Stimulated activated CD4-positive, alpha-beta T cell treated with anti-CD3 and anti-CD28 coated beads, Interleukin-12 subunit alpha, Interleukin-12 subunit beta, amount 100 ng/mL, for 4 hours (primary cell): ENCODE results near the gene SCAF1.

Experiments used
- DNase-seq: peaks from one replicate; pipeline ENCODE4 v3.0.0-alpha.2; 2020

Gene SCAF1

DNA sequence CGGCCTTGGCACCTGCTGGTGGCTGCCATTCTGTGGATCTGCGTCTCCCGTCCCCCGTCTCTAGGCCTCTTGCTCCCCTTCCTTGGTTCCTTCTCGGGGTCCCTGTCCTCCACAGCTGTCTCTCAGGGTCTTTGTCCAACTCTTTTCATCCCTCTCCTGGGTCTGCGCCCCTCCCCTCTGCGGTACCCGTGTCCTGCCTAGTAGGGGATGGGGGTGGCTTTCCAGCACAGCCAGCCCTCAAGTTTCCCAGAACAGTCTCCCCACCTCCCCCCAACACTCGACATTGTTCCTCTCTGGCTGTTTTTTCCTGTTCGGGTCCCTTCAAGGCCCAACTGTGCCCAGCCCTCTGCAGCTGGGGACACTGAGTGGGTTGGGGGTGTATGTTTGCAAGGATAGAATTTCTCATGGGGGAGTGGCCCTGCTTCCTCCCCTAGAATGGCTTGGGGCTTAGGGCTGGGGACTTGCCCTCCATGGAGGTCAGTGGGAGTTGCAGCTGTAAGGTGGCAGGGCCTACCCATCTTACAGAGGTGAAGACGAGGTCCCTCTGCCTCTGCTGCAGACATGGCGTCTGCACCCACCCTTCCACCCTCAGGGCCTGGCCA is 46.6 kb downstream of the SCAF1 start:
- DNase-seq, result no peak

DNA sequence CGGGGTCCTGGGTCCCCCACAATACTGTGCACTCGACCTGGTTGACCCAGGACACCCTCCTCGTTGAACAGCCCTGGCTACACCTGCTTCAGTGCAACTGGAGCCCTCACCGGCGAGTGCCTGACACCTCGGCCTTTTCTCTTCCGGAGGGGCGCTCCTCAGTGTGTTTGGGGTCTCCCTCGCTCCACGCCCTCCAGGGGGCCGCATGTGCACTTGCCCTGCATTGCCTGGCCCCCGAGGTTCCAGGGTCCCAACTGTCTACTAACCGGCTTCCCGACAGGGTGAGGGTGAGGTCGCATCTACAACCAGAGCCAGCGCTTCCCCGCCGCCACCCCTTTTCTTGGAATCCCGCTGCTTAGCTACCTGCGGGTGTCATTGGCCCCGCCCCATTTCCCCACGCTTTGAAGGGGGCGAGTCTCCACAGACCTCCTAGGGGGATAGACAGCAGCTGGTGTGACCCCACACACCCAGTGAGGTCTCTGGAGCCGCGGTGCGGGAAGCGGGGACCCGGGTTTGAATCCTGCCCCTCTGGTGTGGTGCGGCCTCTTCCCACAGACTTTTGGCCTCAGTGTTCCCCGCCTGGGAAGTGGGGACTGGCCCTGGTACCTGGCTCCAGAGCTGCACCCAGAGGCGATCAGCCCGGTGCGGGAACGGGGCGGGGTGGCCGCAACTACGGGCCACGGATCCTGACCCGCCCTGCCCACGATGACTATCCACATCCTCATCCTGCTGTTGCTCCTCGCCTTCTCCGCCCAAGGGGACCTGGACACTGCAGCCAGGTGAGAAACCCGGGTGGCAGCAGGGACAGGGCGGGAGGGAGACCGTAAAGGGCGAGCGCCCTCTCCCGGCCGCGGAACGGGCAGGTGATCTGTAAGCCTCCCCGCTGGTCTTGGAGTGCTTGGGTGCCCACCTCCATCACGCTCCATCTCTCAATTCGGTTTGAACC is 47.4 kb downstream of the SCAF1 start, which contains the start of gene ADM5:
Gene ADM5 (plus strand): TSS at position 462 of the 946 bp plus-strand sequence. CDS start 244 bp downstream, at position 706.
- peak; percentile 49 for DNase-seq

DNA sequence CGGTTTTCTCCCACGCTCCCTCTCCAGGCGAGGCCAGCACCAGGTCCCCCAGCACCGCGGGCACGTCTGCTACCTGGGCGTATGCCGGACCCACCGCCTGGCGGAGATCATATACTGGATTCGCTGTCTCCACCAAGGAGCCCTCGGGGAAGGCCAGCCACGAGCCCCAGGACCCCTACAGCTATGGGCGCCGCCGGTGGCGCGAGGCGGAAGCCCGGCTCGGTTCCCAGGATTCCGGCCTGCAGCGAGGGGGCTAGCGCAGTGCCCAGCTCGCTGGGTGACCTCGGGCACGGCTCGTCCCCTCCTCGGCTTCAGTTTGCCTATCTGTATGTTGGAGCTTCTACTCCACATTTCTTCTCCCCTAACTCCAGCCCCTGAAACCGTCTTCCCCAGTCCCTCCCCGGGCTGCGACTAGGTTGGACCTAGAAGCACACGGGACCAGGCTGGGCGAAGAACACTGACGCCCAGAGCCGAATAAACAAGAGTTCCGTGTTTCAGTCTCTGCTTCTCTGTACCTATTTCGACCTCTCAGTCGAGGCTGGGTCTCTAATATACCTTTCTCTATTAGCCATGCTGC is 48.2 kb downstream of the SCAF1 start:
- no peak for DNase-seq

DNA sequence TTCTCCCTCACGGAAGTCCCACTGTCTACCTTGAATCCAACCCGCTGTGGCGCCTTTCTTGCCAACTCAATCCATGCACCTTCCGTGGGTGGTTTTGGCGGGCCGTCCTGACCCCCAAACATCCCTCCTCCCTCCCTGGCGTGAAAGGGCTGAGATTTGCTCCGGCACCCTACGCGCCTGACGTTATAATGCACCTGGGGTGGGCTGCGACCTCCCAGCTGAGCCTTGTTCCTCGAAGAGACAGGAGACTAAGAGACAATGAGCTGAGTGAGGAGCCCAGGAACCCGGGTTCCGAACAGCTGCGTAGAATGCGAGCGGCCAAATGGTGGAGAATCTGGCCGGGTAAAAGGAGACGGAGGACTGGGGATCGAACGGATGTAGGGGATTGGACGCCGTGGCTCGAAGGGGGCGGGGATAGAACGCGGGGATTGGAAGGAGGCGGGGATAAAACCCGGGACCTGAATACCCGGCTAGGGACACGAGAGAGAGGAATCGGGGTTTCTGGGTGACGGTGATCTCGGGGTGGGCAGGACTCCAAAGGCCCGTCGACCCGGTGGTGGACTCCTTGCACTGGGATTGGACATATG is 48.7 kb downstream of the SCAF1 start, which contains the start of gene CPT1C:
Gene CPT1C (plus strand): TSS at position 461 of the 587 bp plus-strand sequence. CDS start 1,137 bp downstream, outside the sequence.
- DNase-seq, result peak; percentile 57

DNA sequence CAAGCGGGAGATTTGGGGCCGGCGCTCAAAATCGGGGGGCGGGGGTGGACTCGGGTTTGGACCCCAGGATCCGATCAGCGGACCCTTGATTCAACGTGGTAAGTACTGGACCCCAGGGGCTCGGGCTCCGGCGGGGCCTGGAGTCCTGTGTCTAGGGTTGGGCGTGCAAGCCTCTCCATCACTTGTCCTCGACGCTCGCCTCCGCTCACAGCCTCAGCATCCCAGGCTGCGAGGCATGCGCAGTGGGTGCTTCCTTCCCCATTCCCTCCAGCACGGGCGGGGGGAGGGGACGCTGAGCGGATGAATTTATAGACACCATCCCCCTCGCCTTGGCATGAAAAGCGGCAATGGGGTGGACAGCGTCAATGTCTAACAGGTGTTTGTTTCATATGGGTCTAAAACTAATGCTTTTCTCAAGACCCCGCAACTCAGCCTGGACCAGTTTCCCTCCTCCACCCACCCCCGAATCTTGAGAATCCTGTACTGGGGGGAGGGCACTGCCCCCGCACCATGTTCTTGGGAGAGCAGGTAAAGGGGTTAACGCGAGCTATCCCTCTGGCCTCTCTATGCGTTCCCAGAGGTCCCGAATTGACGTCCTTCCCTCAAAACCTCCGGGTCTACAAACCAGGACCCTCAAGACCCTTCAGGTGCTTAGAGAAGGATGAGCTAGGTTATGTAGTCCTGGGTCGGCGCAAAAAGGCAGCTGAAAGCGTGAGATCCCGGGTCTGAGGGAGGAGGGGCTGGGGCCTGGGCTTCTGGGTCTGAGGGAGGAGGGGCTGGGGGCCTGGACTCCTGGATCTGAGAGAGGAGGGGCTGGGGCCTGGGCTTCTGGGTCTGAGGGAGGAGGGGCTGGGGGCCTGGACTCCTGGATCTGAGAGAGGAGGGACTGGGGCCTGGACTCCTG is 49.5 kb downstream of the SCAF1 start:
- DNase-seq, result no peak

DNA sequence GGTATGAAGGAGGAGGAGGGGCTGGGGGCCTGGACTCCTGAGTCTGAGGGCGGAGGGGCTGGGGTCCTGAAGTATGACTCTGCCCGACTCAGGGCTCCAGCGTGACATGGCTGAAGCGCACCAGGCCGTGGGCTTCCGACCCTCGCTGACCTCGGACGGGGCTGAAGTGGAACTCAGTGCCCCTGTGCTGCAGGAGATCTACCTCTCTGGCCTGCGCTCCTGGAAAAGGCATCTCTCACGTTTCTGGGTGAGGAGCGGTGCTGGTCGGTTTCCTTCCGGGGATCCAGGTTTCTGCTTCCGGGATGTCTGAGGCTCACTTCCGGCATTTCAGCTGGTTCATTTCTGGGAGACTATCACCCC is 50.1 kb downstream of the SCAF1 start:
- DNase-seq, result no peak

DNA sequence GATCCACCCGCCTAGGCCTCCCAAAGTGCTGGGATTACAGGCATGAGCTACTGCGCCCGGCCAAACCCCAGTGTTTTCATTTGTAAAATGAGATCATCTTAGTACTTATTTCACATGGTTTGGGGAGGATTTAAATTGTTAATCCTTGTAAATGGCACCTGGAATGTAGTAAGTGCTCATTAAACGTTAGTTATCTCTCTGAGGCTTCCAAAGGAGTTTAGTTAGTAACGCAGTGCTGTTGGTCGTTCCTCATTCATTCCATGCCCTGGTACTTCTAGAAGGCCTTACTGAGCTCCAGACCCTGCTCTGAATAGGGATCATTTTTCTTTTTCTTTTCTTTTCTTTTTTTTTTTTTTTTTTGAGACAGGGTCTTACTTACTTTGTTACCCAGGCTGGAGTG is 54.1 kb downstream of the SCAF1 start:
- DNase-seq, result no peak

DNA sequence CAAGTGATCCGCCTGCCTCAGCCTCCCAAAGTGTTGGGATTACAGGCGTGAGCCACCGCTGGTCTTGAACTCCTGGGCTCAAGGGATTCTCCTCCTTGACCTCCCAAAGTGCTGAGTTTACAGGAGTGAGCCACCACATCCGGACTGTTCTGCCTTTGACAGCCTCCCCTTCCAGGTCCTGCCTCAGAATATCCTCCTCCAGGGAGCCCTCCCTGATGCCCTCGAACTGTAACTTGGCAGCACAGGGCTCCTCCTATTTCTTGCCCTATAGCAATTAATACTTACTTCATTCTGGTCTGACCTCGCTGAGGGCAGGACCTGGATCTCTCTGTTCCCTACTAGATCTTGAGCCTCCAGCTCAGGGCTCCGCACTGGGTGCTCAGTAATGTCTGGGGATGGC is 54.9 kb downstream of the SCAF1 start:
- no peak for DNase-seq

DNA sequence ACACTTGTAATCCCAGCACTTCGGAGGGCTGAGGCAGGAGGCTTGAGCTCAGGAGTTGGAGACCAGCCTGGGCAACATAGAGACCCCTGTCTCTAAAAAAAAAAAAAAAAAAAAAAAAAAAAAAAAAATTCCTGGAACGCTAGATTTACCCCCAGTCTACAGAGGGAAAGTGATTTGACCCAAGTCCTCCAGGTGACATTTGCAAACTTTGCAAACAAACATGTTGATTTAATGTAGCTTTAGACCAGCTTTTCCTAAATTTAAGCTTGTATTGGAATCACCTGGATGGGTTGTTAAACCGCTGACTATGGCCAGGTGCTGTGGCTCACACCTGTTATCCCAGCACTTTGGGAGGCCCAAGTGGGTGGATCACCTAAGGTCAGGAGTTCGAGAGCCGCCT is 57.4 kb downstream of the SCAF1 start:
- DNase-seq, result no peak

DNA sequence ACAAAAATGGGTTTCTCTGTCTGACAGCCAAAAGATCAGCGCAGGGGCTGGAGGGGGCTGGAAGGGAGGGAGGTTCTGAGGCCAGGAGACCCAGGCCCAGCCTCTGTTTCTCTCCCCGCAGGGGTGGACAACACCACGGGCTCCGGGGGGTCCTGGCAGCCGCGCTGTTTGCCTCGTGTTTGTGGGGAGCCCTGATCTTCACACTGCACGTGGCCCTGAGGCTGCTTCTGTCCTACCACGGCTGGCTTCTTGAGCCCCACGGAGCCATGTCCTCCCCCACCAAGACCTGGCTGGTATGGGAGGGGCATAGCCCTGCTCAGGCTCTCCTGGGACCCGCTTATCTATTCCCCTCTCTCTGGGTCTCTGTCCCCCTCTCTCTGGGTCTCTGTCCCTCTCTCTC is 58.6 kb downstream of the SCAF1 start:
- DNase-seq, result no peak

DNA sequence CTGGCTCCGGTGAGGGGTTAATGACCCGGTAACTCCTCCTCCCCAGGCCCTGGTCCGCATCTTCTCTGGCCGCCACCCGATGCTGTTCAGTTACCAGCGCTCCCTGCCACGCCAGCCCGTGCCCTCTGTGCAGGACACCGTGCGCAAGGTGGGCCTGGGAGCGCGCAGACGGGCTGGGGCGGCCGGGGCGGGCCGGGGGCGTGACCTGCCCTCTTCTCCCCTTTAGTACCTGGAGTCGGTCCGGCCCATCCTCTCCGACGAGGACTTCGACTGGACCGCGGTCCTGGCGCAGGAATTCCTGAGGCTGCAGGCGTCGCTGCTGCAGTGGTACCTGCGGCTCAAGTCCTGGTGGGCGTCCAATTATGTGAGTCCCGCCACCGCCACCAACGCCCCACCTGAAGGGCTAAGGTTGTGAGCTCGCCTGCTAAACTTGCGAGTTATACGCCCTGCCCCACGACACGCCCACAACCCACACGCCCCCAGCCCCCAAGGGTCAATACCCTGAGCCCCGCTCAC is 59.3 kb downstream of the SCAF1 start:
- no peak for DNase-seq

DNA sequence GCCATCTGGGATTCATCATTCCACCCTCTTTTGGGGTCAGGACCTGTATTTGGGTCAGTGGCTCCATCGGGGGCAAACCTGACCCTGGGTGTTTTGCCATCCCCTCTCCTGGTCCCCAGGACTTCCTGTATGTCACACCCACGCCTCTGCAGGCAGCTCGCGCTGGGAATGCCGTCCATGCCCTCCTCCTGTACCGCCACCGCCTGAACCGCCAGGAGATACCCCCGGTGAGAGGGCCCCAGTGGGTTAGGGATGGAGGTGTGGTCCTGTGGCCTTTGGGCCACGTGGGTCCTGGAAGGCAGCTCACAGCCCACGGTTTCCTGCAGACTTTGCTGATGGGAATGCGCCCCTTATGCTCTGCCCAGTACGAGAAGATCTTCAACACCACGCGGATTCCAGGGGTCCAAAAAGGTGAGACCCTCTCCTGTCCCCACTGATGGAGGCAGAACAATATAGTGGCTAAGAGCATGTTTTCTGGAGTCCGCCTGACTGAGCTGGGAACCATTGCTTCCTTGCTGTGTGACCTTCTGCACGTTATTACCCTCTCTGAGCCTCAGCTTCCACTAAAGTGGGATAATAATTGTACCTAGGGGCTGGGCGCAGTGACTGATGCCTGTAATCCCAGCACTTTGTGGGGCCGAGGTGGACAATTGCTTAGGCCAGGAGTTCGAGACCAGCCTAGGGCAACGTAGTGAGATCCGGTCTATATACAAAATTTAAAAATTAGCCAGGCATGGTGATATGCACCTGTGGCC is 63.1 kb downstream of the SCAF1 start:
- no peak for DNase-seq

DNA sequence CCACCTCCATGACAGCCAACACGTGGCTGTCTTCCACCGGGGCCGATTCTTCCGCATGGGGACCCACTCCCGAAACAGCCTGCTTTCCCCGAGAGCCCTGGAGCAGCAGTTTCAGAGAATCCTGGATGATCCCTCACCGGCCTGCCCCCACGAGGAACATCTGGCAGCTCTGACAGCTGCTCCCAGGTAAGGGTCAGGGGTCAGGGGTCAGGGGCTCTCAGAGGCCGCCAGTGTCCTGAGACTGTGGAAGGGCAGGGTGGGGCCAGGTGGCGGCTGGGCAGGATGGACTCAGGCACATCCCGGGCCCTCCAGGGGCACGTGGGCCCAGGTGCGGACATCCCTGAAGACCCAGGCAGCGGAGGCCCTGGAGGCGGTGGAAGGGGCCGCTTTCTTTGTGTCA is 63.9 kb downstream of the SCAF1 start:
- DNase-seq, result no peak
